K562 (cell line): Measurements from ENCODE around the gene ZBTB16.

Source experiments
- CBX2 ChIP-seq: fragments of 200-600 bp; sonication (generic); IDR thresholded peaks from one replicate; pipeline ENCODE4 v1.6.1; 2012; ENCODE audit warnings: mild to moderate bottlenecking, low read length, inconsistent platforms; ENCODE audit not compliant: insufficient read depth, poor library complexity, severe bottlenecking
- CXXC5 ChIP-seq: fragments of 250-450 bp; sonication (Bioruptor Pico); IDR thresholded peaks from 2 replicates; pipeline ENCODE4 v1.8.0; 2022; ENCODE audit warnings: inconsistent platforms, mild to moderate bottlenecking, moderate library complexity
- EZH2 ChIP-seq: IDR thresholded peaks from 2 replicates; pipeline ENCODE4 v1.6.1; 2012; ENCODE audit warnings: low read depth, mild to moderate bottlenecking, inconsistent platforms, low read length, borderline replicate concordance
- GATA2 ChIP-seq: sonication (generic); formaldehyde crosslinking; IDR thresholded peaks from 2 replicates; pipeline ENCODE4 v1.4.0; 2020; ENCODE audit warnings: mild to moderate bottlenecking, missing genetic modification reagents
- LARP7 ChIP-seq: fragments of 450-650 bp; IDR thresholded peaks from 2 replicates; pipeline ENCODE4 v1.6.1; 2016
- MCM3 ChIP-seq: fragments of 450-650 bp; IDR thresholded peaks from 2 replicates; pipeline ENCODE4 v1.6.1; 2016
- MEF2A ChIP-seq: IDR thresholded peaks from 2 replicates; pipeline ENCODE4 v1.6.1; 2011; ENCODE audit warnings: low read depth, mild to moderate bottlenecking, low read length, moderate library complexity; ENCODE audit not compliant: control insufficient read depth
- RAD21 ChIP-seq, 2 experiments: fragments of 250-450 bp in 1 of 2; fragments of 450-650 bp in 1 of 2; sonication (Bioruptor Pico) in 1 of 2; formaldehyde crosslinking in 1 of 2; IDR thresholded peaks in 1 of 2; conservative IDR thresholded peaks in 1 of 2; 2 replicates each; pipeline versions ENCODE4 v1.4.0 to v1.8.0; 2020 to 2022; ENCODE audit warnings: mild to moderate bottlenecking in 2 of 2, moderate library complexity in 1 of 2
- SMAD4 ChIP-seq: fragments of 250-450 bp; sonication (Bioruptor Pico); conservative IDR thresholded peaks from 2 replicates; pipeline ENCODE4 v1.8.0; 2021; ENCODE audit warnings: inconsistent platforms, mild to moderate bottlenecking, moderate library complexity
- ZNF780A ChIP-seq: fragments of 250-450 bp; sonication (Bioruptor Pico); IDR thresholded peaks from 2 replicates; pipeline ENCODE4 v1.5.0; 2021; ENCODE audit warnings: mild to moderate bottlenecking
- TF ChIP-seq, protein P1 (sequence below), 3 experiments: IDR thresholded peaks in 2 of 3; conservative IDR thresholded peaks in 1 of 3; 2 replicates each; pipeline ENCODE4 v1.5.1; 2011 to 2012; ENCODE audit warnings: low read length in 3 of 3, mild to moderate bottlenecking in 3 of 3, control low read depth in 2 of 3, improper control_type of control experiment in 1 of 3, inconsistent platforms in 1 of 3, low read depth in 1 of 3, mixed read lengths in 1 of 3, moderate library complexity in 1 of 3; ENCODE audit not compliant: insufficient read depth in 2 of 3
- TF ChIP-seq, protein P2 (sequence below), 2 experiments: fragments of 450-650 bp; IDR thresholded peaks; 2 replicates each; pipeline ENCODE4 v1.6.1; 2016; ENCODE audit warnings: mild to moderate bottlenecking in 2 of 2, borderline replicate concordance in 1 of 2, low read depth in 1 of 2, moderate library complexity in 1 of 2
- TF ChIP-seq, protein P3 (sequence below): sonication (generic); formaldehyde crosslinking; IDR thresholded peaks from 2 replicates; pipeline ENCODE4 v1.8.1; 2023; ENCODE audit warnings: mild to moderate bottlenecking, missing genetic modification reagents
- TF ChIP-seq, protein P4 (sequence below): sonication (generic); formaldehyde crosslinking; IDR thresholded peaks from 2 replicates; pipeline ENCODE4 v1.8.1; 2022; ENCODE audit warnings: missing genetic modification reagents

DNA sequence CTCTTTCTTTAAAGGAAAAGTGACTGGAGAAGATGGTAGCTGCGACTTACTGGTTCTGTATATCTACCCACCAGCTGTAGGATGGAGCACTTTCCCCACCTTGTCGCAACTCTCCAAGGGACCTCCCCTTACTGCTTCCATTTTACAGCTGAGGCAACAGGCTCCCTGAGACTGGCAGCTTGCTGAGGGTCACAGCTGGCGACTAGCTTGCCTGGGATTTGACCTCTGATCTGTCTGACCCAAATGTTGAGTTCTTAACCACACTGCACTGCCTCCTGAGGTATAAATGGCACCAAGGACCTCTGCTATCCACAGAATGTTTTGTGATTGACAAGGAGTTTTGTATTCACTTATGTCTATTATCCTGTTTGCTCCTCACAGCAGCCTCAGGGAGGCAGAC is 121.7 kb downstream of the ZBTB16 start:
- TF ChIP-seq, protein P1, sequence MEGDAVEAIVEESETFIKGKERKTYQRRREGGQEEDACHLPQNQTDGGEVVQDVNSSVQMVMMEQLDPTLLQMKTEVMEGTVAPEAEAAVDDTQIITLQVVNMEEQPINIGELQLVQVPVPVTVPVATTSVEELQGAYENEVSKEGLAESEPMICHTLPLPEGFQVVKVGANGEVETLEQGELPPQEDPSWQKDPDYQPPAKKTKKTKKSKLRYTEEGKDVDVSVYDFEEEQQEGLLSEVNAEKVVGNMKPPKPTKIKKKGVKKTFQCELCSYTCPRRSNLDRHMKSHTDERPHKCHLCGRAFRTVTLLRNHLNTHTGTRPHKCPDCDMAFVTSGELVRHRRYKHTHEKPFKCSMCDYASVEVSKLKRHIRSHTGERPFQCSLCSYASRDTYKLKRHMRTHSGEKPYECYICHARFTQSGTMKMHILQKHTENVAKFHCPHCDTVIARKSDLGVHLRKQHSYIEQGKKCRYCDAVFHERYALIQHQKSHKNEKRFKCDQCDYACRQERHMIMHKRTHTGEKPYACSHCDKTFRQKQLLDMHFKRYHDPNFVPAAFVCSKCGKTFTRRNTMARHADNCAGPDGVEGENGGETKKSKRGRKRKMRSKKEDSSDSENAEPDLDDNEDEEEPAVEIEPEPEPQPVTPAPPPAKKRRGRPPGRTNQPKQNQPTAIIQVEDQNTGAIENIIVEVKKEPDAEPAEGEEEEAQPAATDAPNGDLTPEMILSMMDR (IDR thresholded peaks at IDR 0.05 in 2 of 3, conservative IDR thresholded peaks at IDR 0.05 in 1 of 3; ENCODE audit: insufficient read depth in 2 of 3, low read depth in 1 of 3, low read length in 3 of 3): no peak
- TF ChIP-seq, protein P2, sequence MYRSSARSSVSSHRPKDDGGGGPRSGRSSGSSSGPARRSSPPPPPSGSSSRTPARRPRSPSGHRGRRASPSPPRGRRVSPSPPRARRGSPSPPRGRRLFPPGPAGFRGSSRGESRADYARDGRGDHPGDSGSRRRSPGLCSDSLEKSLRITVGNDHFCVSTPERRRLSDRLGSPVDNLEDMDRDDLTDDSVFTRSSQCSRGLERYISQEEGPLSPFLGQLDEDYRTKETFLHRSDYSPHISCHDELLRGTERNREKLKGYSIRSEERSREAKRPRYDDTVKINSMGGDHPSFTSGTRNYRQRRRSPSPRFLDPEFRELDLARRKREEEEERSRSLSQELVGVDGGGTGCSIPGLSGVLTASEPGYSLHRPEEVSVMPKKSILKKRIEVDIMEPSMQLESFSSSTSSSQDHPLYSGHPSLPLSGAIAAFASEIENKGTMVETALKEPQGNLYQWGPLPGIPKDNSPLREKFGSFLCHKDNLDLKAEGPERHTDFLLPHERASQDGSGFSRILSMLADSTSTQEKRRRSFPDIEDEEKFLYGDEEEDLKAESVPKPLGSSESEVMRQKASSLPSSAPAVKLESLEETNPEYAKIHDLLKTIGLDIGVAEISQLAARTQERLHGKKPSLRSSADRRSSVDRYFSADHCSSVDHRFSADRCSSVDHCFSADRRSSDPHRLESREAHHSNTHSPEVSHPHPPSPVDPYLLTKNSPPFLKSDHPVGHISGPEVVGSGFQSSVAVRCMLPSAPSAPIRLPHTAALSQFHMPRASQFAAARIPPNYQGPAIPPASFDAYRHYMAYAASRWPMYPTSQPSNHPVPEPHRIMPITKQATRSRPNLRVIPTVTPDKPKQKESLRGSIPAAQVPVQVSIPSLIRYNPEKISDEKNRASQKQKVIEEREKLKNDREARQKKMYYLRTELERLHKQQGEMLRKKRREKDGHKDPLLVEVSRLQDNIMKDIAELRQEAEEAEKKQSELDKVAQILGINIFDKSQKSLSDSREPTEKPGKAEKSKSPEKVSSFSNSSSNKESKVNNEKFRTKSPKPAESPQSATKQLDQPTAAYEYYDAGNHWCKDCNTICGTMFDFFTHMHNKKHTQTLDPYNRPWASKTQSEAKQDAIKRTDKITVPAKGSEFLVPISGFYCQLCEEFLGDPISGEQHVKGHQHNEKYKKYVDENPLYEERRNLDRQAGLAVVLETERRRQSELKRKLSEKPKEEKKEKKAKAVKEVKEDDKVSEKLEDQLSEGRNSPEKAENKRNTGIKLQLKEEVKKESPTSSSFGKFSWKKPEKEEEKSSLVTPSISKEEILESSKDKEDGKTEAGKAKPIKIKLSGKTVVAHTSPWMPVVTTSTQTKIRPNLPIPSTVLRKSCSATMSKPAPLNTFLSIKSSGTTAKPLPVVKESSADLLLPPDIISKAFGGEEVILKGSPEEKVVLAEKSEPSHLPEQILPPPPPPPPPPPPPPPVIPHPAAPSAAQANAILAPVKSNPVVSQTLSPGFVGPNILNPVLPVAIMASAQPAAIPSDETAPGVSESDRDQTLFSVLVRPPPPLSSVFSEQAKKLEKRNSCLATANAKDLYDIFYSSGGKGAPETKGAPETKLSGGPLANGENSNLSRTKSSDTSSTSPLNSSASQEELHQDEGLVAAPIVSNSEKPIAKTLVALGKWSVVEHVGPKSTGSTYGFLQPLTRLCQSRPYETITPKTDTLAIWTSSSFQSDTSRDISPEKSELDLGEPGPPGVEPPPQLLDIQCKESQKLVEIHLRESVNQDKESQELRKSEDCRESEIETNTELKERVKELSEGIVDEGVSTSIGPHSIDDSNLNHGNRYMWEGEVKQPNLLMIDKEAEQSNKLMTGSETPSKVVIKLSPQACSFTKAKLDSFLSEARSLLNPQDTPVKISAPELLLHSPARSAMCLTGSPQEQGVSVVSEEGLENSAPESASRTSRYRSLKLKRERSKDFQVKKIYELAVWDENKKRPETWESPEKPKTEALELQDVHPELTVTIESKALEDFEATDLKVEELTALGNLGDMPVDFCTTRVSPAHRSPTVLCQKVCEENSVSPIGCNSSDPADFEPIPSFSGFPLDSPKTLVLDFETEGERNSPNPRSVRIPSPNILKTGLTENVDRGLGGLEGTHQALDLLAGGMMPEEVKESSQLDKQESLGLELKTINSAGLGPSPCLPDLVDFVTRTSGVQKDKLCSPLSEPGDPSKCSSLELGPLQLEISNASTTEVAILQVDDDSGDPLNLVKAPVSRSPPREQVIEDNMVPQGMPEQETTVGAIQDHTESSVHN (IDR thresholded peaks at IDR 0.05; ENCODE audit: borderline replicate concordance in 1 of 2, low read depth in 1 of 2): no peak
- TF ChIP-seq, protein P3, sequence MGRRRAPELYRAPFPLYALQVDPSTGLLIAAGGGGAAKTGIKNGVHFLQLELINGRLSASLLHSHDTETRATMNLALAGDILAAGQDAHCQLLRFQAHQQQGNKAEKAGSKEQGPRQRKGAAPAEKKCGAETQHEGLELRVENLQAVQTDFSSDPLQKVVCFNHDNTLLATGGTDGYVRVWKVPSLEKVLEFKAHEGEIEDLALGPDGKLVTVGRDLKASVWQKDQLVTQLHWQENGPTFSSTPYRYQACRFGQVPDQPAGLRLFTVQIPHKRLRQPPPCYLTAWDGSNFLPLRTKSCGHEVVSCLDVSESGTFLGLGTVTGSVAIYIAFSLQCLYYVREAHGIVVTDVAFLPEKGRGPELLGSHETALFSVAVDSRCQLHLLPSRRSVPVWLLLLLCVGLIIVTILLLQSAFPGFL (CRISPR knock-in tag): no peak
- TF ChIP-seq CXXC5 (CRISPR knock-in tag): no peak
- no peak for TF ChIP-seq GATA2 (CRISPR knock-in tag)
- TF ChIP-seq, protein P4, sequence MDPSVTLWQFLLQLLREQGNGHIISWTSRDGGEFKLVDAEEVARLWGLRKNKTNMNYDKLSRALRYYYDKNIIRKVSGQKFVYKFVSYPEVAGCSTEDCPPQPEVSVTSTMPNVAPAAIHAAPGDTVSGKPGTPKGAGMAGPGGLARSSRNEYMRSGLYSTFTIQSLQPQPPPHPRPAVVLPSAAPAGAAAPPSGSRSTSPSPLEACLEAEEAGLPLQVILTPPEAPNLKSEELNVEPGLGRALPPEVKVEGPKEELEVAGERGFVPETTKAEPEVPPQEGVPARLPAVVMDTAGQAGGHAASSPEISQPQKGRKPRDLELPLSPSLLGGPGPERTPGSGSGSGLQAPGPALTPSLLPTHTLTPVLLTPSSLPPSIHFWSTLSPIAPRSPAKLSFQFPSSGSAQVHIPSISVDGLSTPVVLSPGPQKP (CRISPR knock-in tag): no peak
- TF ChIP-seq MEF2A: no peak
- TF ChIP-seq MCM3: no peak
- TF ChIP-seq SMAD4 (CRISPR knock-in tag): no peak
- no peak for TF ChIP-seq EZH2
- no peak for TF ChIP-seq CBX2
- TF ChIP-seq RAD21 (CRISPR knock-in tag; conservative IDR thresholded peaks at IDR 0.05 in 1 of 2, IDR thresholded peaks at IDR 0.05 in 1 of 2): no peak
- TF ChIP-seq ZNF780A (CRISPR knock-in tag): no peak
- TF ChIP-seq LARP7: no peak
